ENCODE measurements around the gene LIMS1.

DNA sequence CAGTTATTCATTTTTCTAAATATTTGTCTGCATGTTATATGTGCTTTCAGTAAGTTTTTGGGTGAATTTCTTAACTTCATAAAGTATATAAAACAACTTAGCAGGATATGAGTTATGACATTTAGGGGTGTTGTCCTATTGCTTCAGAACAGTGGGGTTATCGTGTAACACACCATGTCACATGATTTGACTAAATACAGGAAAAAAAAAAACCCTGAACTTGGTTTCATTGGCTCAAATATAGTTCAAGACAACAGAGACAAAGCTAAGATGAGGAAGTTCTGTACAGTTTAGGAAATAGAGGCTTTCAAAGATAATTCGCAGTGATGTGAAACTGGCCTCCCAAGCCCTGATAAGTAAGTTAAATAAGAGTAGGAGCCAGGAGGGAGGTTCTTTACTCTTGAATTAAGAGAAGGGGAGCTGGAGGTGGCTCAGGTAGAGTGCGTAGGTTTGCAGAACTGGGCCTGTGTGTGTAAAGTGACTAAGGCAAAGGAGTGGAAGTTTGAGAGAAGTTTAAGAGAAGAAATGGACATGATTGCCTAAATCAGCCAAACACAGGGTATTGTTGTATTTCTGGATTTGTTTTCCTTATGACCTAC is 53.9 kb downstream of the LIMS1 start:
- TF ChIP-seq, protein P1, sequence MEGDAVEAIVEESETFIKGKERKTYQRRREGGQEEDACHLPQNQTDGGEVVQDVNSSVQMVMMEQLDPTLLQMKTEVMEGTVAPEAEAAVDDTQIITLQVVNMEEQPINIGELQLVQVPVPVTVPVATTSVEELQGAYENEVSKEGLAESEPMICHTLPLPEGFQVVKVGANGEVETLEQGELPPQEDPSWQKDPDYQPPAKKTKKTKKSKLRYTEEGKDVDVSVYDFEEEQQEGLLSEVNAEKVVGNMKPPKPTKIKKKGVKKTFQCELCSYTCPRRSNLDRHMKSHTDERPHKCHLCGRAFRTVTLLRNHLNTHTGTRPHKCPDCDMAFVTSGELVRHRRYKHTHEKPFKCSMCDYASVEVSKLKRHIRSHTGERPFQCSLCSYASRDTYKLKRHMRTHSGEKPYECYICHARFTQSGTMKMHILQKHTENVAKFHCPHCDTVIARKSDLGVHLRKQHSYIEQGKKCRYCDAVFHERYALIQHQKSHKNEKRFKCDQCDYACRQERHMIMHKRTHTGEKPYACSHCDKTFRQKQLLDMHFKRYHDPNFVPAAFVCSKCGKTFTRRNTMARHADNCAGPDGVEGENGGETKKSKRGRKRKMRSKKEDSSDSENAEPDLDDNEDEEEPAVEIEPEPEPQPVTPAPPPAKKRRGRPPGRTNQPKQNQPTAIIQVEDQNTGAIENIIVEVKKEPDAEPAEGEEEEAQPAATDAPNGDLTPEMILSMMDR (IDR thresholded peaks at IDR 0.05): no peak
- TF ChIP-seq POLR2A (IDR thresholded peaks at IDR 0.05): no peak

Data from lower leg skin (tissue), 3 donors.